Activated CD4-positive, alpha-beta T cell treated with anti-CD3 and anti-CD28 coated beads, Interleukin-2, amount 10 ng/mL, durations not matched to agents 24 days and 14 days (primary cell): ENCODE measurements around the gene TLX3. TPM values are rescaled to one million over a fixed set of nuclear protein-coding genes. Genes with fewer than 3 reads are reported as not detected.

Experiments
- DNase-seq: peaks from one replicate; pipeline ENCODE4 v3.0.0; 2022
- H3K27ac Mint-ChIP-seq: one replicate; pipeline ENCODE4 v1.8.0; 2022; ENCODE audit warnings: mild to moderate bottlenecking, mixed read lengths
- H3K27me3 Mint-ChIP-seq: one replicate; pipeline ENCODE4 v1.8.0; 2022; ENCODE audit warnings: mixed read lengths
- H3K36me3 Mint-ChIP-seq: one replicate; pipeline ENCODE4 v1.8.0; 2022; ENCODE audit warnings: low read depth, mild to moderate bottlenecking, mixed read lengths
- H3K4me1 Mint-ChIP-seq: one replicate; pipeline ENCODE4 v1.8.0; 2021; ENCODE audit warnings: mixed read lengths
- H3K4me3 Mint-ChIP-seq: one replicate; pipeline ENCODE4 v1.8.0; 2022; ENCODE audit warnings: mild to moderate bottlenecking, moderate library complexity, mixed read lengths
- H3K9me3 Mint-ChIP-seq: one replicate; pipeline ENCODE4 v1.8.0; 2021; ENCODE audit warnings: mixed read lengths
- intact Hi-C: fragments of 100-400 bp; cut with micrococcal nuclease; formaldehyde crosslinking; loops from one replicate; pipeline ENCODE4 v1.15.1; 2023
- total RNA-seq: library from RNA; stranded (reverse); gene quantifications from 2 replicates; pipeline ENCODE4 v1.2.3, GENCODE V29; 2022

TLX3 gene
- not detected in 2 replicates for total RNA-seq

DNA sequence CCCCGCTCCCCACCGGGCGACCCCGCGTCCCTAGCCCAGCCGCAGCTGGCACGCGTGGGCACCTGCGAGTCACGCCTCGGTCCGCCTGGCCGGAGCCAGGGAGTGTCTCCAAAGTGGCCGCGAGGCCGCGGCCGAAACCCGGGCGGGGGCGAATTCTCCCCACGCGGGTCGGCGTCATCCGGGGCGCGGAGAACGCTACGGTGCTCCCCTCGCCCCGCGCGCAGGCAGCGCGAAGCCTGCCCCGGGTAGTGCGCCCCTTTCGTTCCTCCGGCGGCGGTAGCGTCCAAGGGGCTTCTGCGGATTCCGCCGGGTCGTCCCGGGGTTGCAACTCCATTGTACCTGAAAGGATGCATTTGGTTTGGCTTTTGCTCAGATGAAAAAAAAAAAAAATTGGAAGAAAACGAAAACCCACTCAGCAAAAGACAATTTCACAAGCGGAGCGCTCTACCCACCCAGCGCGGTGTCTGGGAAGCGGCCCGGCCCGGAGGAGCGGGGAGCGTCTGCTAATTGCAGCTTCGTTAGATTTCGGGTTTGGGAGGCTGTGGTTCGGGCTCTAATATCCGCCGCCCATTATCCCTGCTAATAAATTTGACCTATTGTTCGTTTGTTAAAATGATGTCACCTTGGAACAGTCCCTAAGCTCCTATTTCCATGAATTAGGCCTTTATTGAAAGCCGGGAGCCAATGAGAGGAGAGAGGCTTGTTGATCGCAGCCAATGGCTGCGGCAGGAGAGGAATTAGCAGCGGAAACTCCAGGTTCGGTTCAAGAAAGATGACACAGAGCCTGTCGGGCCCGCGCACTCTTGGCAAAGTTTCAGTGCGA is at the start of gene TLX3:
TLX3 (plus strand) TSS at position 796 of the 823 bp plus-strand sequence. CDS start 118 bp downstream, outside the sequence.
- DNase-seq, result no peak
- H3K36me3 Mint-ChIP-seq, result peaks cover 6% of the 10 kb centered on the region
- H3K27me3 Mint-ChIP-seq, result peaks cover 63% of the 10 kb centered on the region
- H3K9me3 Mint-ChIP-seq, result peaks cover 3% of the 10 kb centered on the region
- H3K27ac Mint-ChIP-seq, result peak within 1 kb of the TSS; percentile 64
- no peak within 1 kb of the TSS for H3K4me3 Mint-ChIP-seq
- peaks cover 8% of the 10 kb centered on the region for H3K4me1 Mint-ChIP-seq
- intact Hi-C loops, result loop anchor here (2.0 kb wide), 1 partner anchor 28 kb away; no protein-coding TSS in a partner anchor

- Mint-ChIP-seq H3K27ac (no peak overlapping the region), H3K4me1 (peaks cover 4% of the 10 kb centered on the region), H3K27me3 (peaks cover 6% of the 10 kb centered on the region), H3K9me3 (no peaks in the 10 kb centered on the region), H3K36me3 (no peaks in the 10 kb centered on the region), H3K4me3 (no peak overlapping the region)
- no peak for DNase-seq
- intact Hi-C loops, result no loop called here
These were observed 47.7 kb upstream of the TLX3 start for GRCh38 chr5:171261361-171261760.

DNA sequence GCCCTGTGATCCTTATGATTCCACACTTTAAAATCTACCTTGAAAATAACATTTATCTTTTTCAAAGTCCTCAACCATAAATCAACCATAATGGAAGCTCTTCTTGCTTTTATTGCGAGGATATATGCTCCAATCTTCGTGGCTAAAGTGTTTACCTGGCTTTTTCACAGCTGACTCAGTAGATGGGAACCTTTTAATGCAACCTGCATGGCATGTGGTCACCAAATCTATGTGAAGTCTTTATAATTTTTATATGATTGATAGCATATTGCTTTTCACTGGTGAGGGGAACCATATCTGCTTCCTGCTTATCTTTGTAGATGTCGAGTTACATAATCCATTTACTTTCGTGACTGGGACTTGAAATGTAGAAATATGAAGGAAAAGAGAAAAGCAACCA is 47.1 kb upstream of the TLX3 start:
- H3K9me3 Mint-ChIP-seq, result no peaks in the 10 kb centered on the region
- no peak overlapping the region for H3K4me3 Mint-ChIP-seq
- peaks cover 4% of the 10 kb centered on the region for H3K4me1 Mint-ChIP-seq
- no peak for DNase-seq
- H3K36me3 Mint-ChIP-seq, result no peaks in the 10 kb centered on the region
- intact Hi-C loops, result no loop called here
- H3K27ac Mint-ChIP-seq, result no peak overlapping the region
- peaks cover 6% of the 10 kb centered on the region for H3K27me3 Mint-ChIP-seq

GRCh38 chr5:171263181-171263580 is 45.9 kb upstream of the TLX3 start:
- Mint-ChIP-seq H3K36me3 (no peaks in the 10 kb centered on the region), H3K4me3 (no peak overlapping the region), H3K4me1 (peaks cover 4% of the 10 kb centered on the region), H3K27ac (no peak overlapping the region), H3K27me3 (peaks cover 7% of the 10 kb centered on the region), H3K9me3 (no peaks in the 10 kb centered on the region)
- intact Hi-C loops, result no loop called here
- no peak for DNase-seq

GRCh38 chr5:171264843-171265242 is 44.2 kb upstream of the TLX3 start:
- Mint-ChIP-seq H3K27ac (no peak overlapping the region), H3K4me3 (no peak overlapping the region), H3K27me3 (peaks cover 7% of the 10 kb centered on the region), H3K4me1 (peaks cover 4% of the 10 kb centered on the region), H3K36me3 (no peaks in the 10 kb centered on the region), H3K9me3 (no peaks in the 10 kb centered on the region)
- intact Hi-C loops, result no loop called here
- DNase-seq, result peak; percentile 57

GRCh38 chr5:171268700-171269620 is 40.1 kb upstream of the TLX3 start:
- H3K4me3 Mint-ChIP-seq, result no peak overlapping the region
- H3K4me1 Mint-ChIP-seq, result peaks cover 4% of the 10 kb centered on the region
- H3K9me3 Mint-ChIP-seq, result no peaks in the 10 kb centered on the region
- DNase-seq, result no peak
- H3K36me3 Mint-ChIP-seq, result no peaks in the 10 kb centered on the region
- no peak overlapping the region for H3K27ac Mint-ChIP-seq
- intact Hi-C loops, result no loop called here
- peaks cover 11% of the 10 kb centered on the region for H3K27me3 Mint-ChIP-seq

DNA sequence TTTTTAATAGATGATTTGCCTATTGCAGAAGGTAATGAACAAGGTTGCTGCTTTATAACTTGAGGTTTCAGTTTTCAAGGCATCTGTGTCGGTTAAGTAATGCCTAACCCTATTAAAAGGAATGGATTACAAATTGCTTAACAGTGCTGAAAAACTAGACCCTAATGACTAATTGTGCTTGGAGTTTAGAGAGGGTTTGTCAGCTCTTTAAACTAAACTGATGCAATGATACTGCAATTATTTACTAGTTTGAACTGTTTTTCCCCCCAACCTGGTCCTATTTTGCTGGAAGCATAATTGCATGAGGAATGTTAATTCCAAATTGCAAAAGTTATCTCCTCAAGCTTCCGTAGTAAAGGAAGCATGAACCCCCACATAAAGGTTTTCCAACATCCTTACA is 39.3 kb upstream of the TLX3 start:
- H3K36me3 Mint-ChIP-seq, result no peaks in the 10 kb centered on the region
- DNase-seq, result no peak
- H3K27me3 Mint-ChIP-seq, result peaks cover 13% of the 10 kb centered on the region
- peaks cover 3% of the 10 kb centered on the region for H3K4me1 Mint-ChIP-seq
- intact Hi-C loops, result no loop called here
- no peak overlapping the region for H3K27ac Mint-ChIP-seq
- H3K9me3 Mint-ChIP-seq, result no peaks in the 10 kb centered on the region
- H3K4me3 Mint-ChIP-seq, result no peak overlapping the region

GRCh38 chr5:171270136-171270535 is 38.9 kb upstream of the TLX3 start:
- Mint-ChIP-seq H3K4me1 (no peaks in the 10 kb centered on the region), H3K9me3 (no peaks in the 10 kb centered on the region), H3K27ac (no peak overlapping the region), H3K27me3 (peaks cover 13% of the 10 kb centered on the region), H3K36me3 (no peaks in the 10 kb centered on the region), H3K4me3 (no peak overlapping the region)
- intact Hi-C loops, result no loop called here
- DNase-seq, result no peak

DNA sequence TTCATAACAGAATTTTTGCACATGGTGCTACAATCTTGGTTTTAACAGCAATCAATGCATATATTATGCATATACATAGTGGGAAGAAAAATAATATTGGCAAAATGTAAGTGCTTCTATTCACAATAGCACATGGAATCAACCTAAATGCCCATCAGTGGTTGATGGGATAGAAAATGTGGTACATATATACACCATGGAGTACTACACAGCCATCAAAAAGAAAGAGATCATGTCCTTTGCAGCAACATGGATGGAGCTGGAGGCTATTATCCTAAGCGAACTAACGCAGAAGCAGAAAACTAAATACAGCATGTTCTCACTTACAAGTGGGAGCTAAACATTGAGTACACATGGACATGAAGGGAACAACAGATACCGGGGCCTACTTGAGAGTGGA is 37.2 kb upstream of the TLX3 start:
- Mint-ChIP-seq H3K4me1 (no peaks in the 10 kb centered on the region), H3K27me3 (peaks cover 18% of the 10 kb centered on the region), H3K36me3 (no peaks in the 10 kb centered on the region), H3K9me3 (no peaks in the 10 kb centered on the region), H3K27ac (no peak overlapping the region), H3K4me3 (no peak overlapping the region)
- no peak for DNase-seq
- intact Hi-C loops, result no loop called here

GRCh38 chr5:171272996-171273970 is 35.8 kb upstream of the TLX3 start:
- no peaks in the 10 kb centered on the region for H3K9me3 Mint-ChIP-seq
- no peak overlapping the region for H3K4me3 Mint-ChIP-seq
- intact Hi-C loops, result no loop called here
- H3K27me3 Mint-ChIP-seq, result peaks cover 17% of the 10 kb centered on the region
- no peak overlapping the region for H3K27ac Mint-ChIP-seq
- DNase-seq, result no peak
- no peaks in the 10 kb centered on the region for H3K36me3 Mint-ChIP-seq
- H3K4me1 Mint-ChIP-seq, result no peaks in the 10 kb centered on the region

DNA sequence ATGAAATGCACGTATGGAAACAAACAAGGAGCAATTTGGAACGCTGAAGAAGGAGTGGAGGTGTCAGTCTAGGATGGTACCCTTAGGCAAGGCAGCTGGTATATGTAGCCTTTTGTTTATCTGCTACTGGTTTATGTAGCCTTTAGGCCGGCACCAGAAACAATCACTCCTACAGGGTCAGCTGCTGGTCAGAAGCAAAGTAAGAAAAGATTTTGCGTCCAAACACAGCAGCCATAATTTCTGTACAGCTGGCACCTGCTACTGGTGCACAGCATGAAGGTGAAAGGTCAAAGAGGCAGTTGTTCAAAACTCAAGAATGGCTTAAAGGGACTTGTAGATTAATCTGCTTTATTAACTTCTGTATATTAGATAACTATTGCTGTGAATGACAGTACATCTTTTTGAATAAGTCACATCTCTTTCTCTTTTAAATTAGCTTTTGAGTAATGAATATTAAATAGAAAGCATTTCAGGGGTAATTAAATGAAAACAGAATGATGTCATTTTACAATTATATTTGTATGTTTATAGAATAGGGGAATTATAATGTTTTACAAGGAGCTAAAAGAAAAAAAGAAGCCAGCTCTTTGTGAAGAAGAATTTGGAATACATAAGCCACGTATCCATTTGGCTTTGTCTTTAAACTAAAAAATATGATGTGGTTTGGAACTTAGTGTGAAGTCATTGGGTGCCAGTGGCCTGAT is 33.1 kb upstream of the TLX3 start:
- no peak overlapping the region for H3K4me3 Mint-ChIP-seq
- no peaks in the 10 kb centered on the region for H3K36me3 Mint-ChIP-seq
- H3K27me3 Mint-ChIP-seq, result peaks cover 17% of the 10 kb centered on the region
- intact Hi-C loops, result no loop called here
- H3K27ac Mint-ChIP-seq, result no peak overlapping the region
- no peak for DNase-seq
- H3K4me1 Mint-ChIP-seq, result no peaks in the 10 kb centered on the region
- H3K9me3 Mint-ChIP-seq, result no peaks in the 10 kb centered on the region

DNA sequence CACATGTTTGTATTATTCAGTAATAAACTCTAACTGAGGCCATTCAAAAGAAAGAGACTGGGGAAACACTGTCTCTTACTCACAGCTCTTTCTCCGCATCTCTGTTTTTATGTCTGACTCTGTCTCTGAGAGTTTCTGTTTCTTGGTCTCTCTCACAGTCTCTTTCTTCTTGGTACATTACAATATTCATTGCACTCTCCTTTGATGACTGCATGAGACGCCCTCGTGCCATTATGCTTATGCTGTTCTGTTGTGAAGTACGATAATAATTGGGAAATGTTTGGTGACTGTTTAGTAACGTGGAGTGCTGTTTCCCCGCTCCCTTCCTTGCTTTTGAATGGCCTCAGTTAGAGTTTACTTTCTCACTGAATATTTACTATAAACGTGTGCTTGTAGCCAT is 25.3 kb upstream of the TLX3 start:
- H3K4me1 Mint-ChIP-seq, result no peaks in the 10 kb centered on the region
- H3K27ac Mint-ChIP-seq, result no peak overlapping the region
- peaks cover 6% of the 10 kb centered on the region for H3K27me3 Mint-ChIP-seq
- intact Hi-C loops, result no loop called here
- H3K9me3 Mint-ChIP-seq, result no peaks in the 10 kb centered on the region
- H3K4me3 Mint-ChIP-seq, result no peak overlapping the region
- no peaks in the 10 kb centered on the region for H3K36me3 Mint-ChIP-seq
- DNase-seq, result no peak

- Mint-ChIP-seq H3K36me3 (no peaks in the 10 kb centered on the region), H3K27me3 (peaks cover 9% of the 10 kb centered on the region), H3K4me1 (no peaks in the 10 kb centered on the region), H3K27ac (no peak overlapping the region), H3K4me3 (no peak overlapping the region), H3K9me3 (no peaks in the 10 kb centered on the region)
- intact Hi-C loops, result no loop called here
- DNase-seq, result no peak
These were observed 23.6 kb upstream of the TLX3 start for GRCh38 chr5:171285465-171285864.
